DMS79 treated with DMSO at 0.1 percent for 48 hours (cell line): ENCODE results near the gene GTSE1.
"Not testable (repeated sequence)": the region's sequence is repeated elsewhere in the genome, so short reads cannot be mapped to it uniquely, and the experiment has no call there.

Experiments used
- DNase-seq: peaks from one replicate; lab custom pipeline; 2025; lab: John Stamatoyannopoulos, UW

The GTSE1 gene

GRCh38 chr22:46294784-46295183 lies 1.9 kb upstream of the GTSE1 start:
- no peak for DNase-seq

DNA sequence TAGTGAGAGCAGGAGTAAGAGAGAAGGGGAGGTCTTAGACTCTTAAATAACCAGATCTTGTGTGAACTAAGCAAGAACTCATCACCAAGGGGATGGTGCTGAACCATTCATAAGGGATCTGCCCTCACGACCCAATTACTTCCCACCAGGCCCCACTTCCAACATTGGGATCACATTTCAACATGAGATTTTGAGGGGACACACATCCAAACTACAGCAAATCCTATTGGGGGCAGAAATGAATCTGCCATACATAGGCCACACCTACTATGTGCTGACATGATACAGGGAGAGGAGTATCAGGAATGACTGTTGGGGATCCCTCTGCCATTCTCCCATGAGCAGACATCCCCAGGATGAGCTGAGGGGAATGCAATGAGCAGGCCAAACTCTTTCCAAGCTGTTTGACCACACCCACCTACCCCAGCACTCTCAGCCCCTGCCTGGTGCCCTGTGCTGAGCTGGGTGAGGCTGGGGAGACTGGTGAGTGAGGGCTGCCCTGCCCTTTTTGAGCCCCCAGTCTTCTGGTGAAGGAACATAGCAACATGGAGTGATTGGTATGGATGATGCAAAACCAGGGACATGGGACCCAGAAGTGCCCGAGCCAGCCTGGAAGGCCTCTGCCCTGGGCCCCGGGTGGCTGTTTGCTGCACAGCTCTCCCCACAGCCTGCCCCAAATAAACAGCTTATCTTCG lies 1.2 kb upstream of the GTSE1 start:
- no peak for DNase-seq

DNA sequence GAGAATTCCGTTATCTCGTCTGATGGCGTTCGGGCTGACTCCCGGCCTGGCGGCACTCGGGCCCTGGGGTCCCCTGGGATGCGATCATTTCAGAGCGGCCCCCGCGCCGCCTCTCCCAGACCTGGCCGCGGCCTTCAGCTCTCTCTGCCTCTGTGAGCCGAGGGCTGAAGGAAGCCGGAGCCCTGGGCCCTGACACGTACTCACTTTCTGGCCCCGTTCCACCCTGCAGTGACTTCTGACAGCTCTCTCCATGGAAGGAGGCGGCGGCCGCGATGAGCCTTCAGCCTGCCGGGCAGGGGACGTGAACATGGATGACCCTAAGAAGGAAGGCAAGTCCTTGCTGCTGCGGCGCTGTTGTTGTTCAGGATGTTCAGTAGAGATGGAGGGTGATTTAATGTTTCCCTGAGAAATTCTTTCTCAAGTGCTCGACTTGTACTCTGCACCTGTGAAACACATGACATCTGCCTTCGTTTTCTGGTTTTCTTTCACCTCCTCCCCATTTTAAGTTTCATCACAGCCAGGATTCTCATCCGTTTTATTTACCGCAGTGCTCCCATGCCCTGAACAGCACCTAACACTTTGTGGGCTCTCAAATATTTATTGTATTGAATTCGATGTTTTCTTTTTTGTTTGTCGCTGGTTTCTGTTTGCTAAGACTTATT lies 612 bp downstream of the GTSE1 start:
- peak; percentile 5 for DNase-seq

- DNase-seq = no peak
These were observed 2.4 kb downstream of the GTSE1 start for GRCh38 chr22:46299101-46299500.

- DNase-seq = no peak
These were observed 3.8 kb downstream of the GTSE1 start for GRCh38 chr22:46300491-46300890.

- no peak for DNase-seq
These were observed 6.8 kb downstream of the GTSE1 start for GRCh38 chr22:46303347-46303965.

- DNase-seq = no peak
These were observed 11.8 kb downstream of the GTSE1 start for GRCh38 chr22:46308283-46308988.

GRCh38 chr22:46309526-46310085 lies 12.9 kb downstream of the GTSE1 start:
- DNase-seq = no peak

DNA sequence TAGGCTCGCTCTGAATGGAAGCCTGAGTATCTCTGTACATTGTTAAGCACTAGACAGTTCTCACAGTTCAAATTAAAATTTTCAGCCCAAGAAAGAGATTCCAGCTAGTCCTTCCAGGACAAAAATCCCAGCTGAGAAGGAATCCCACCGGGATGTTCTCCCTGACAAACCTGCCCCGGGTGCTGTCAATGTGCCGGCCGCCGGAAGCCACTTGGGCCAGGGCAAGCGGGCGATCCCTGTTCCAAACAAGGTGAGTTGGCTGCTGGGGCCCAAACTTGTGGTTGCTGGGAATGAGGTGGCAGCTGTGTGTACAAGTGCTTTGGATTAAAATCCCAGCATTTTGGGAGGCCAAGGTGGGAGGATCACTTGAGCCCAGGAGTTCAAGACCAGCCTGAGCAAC lies 15.4 kb downstream of the GTSE1 start:
- DNase-seq = no peak

GRCh38 chr22:46312848-46313247 lies 16.2 kb downstream of the GTSE1 start:
- not testable (repeated sequence) for DNase-seq

- DNase-seq = no peak
These were observed 19.3 kb downstream of the GTSE1 start for GRCh38 chr22:46315976-46316375.

DNA sequence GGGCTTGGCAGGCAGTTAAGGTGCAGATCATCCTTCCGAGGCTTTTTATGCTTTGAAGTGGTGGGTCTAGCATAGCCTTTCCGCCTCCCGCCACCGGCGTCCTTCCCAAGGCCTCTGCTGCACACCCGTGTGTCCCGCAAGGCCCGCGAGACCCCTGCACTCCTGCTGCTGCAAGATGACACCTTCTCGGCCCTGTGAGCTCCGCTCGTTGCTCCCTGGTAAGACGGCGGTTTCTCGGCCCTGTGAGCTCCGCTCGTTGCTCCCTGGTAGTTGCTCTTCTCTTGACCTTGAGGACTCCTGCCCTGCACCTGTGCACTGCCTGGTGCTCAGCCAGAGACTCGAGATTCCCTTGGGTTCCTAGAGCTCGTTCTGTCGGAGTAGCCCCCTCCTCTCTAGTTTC lies 21.0 kb downstream of the GTSE1 start:
- no peak for DNase-seq

DNA sequence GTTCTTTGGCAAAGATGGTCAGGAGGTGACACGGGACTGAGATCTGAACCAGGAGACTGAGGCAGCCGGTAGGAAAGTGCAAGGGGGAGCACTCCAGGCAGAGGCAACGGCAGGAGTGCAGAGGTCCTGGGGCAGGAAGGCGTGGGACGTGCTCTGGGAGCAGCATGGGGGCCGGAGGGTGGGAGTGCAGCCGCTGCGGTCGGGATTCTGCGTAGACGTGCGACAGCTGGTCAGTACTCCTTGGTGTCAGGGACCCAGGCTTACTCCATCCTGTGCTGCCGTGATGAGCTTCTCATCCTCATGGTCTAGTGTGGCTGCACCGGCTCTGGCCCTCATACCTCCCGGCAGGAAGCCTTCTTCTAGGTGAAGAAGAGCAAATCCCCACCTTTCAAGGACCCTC lies 21.9 kb downstream of the GTSE1 start:
- DNase-seq = no peak

- DNase-seq = no peak
These were observed 22.6 kb downstream of the GTSE1 start for GRCh38 chr22:46319319-46319718.

DNA sequence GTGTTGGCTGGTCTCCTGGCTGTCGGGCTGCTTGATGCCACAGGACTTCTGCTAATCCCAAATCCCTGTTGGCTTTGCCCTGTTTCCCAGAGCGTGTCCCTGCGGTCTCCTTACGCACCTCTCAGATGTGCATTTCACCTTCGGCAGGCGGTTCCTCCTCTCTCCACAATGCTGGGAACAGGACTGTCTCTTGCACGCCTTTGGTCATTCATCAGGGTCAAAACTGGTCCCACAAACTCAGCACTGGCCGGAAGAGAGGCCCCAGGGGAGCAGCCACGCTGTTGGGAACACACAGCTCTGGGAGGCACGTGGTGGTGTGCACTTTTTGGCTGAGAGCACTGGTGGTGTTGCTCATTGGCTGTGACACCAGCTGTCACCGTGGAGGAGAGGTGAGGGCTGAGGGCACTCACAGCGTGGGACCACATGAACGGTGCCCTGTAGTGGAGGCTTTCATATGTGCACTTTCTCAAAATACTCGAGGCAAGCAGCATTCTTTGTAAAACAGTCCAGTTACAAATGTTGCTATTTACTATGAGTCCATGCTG lies 23.6 kb downstream of the GTSE1 start:
- DNase-seq = no peak

DNA sequence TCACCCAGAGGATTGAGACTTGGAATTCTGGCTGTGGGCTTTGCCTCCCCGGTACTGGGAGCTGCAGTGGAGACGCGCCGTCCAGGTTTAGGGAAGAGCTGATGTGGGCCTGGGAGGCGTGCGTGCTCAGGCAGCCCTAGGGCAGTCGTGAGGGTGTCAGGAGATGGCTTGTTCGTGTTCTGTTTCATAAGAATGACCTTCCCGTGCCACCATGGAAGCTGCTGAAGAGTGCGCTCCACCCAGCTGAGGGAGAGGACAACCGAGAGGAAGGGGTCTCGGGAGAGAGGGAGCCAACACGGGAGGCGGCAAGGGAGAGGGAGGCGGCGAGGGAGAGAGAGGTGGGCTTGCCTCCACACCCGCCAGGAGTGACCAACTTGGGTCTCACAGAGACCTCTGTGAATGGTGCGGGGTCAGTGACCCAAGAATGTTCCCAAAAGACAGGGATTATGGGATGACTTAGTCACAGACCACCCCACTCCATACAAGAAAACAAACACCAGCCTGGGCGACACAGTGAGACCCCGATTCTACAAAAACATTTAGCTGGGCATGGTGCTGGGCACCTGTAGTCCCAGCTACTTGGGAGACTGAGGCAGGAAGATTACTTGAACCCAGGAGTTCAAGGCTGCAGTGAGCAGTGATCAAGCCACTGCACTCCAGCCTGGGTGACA lies 24.2 kb downstream of the GTSE1 start:
- no peak for DNase-seq

DNA sequence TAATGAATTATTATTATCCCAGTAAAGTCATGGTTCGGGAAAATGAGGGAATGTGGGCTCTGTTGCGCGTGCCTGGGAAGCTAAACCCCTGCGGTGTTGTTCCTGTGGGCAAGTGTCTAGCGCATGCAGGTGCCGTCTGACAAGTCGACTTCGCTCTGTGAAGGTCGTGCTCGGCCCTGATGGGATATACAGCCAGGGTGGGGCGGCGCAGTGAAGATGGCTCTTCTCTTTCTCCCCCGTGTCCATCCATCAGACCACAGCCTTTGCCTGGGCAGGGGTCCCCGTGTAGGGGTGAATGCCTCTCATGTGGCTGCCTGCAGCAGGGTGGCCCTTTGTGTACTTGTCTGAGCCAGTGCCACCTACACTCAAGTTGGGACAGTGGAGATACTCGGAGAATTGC lies 26.0 kb downstream of the GTSE1 start:
- no peak for DNase-seq

- DNase-seq = no peak
These were observed 26.5 kb downstream of the GTSE1 start for GRCh38 chr22:46323162-46323561.

GRCh38 chr22:46326066-46326680 lies 29.5 kb downstream of the GTSE1 start:
- DNase-seq = no peak

GRCh38 chr22:46327691-46328465 lies 31.2 kb downstream of the GTSE1 start:
- no peak for DNase-seq
